ENCODE data around the gene TPPP. TPM values are rescaled to one million over a fixed set of nuclear protein-coding genes. Genes with fewer than 3 reads are reported as not detected.

The TPPP gene
- total RNA-seq, 1 experiment from 2014 or later = 3.9 TPM

- POLR2A ChIA-PET = no interaction called here
- RAD21 ChIA-PET (ENCODE audit: low non-redundant PET in 1 of 2, low total read pairs in 2 of 2, uncharacterized antibody in 2 of 2, unreplicated experiment in 2 of 2) = no interaction called here
- TF ChIP-seq, protein P1, sequence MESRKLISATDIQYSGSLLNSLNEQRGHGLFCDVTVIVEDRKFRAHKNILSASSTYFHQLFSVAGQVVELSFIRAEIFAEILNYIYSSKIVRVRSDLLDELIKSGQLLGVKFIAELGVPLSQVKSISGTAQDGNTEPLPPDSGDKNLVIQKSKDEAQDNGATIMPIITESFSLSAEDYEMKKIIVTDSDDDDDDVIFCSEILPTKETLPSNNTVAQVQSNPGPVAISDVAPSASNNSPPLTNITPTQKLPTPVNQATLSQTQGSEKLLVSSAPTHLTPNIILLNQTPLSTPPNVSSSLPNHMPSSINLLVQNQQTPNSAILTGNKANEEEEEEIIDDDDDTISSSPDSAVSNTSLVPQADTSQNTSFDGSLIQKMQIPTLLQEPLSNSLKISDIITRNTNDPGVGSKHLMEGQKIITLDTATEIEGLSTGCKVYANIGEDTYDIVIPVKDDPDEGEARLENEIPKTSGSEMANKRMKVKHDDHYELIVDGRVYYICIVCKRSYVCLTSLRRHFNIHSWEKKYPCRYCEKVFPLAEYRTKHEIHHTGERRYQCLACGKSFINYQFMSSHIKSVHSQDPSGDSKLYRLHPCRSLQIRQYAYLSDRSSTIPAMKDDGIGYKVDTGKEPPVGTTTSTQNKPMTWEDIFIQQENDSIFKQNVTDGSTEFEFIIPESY (IDR thresholded peaks at IDR 0.05; ENCODE audit: extremely low read depth, insufficient replicate concordance, low read length) = no peak
- peaks cover 11 to 33% of the 10 kb centered on the region in 2 experiments; a peak in 3 of 4 replicates for H3K36me3 ChIP-seq (ENCODE audit: control insufficient read depth in 1 of 2, insufficient read depth in 2 of 2, low read length in 2 of 2)
- H3K27ac ChIP-seq (ENCODE audit: low read depth, low read length) = peak overlapping the region; percentile 44
- no peak overlapping the region for H3K4me3 ChIP-seq (replicated peaks in 1 of 2; ENCODE audit: low read depth in 1 of 2, low read length in 2 of 2)
- intact Hi-C loops (cut with micrococcal nuclease) = no loop called here
- ATAC-seq = peak; percentile 28; the same call in 1 of the 2 replicates
- CTCF ChIA-PET = interaction anchor here (2.5 kb wide), 1 partner anchor 12 kb away, joined by 8 read pairs; no protein-coding TSS in a partner anchor
- H4K20me1 ChIP-seq (ENCODE audit: insufficient read depth) = no peaks in the 10 kb centered on the region
- BruUV-seq (replicated peaks) = no TSS peak
- H3K4me2 ChIP-seq (ENCODE audit: low read length) = peak overlapping the region; percentile 28; the same call in 1 of the 2 replicates
- H3K9me2 ChIP-seq (ENCODE audit: insufficient read depth) = no peaks in the 10 kb centered on the region
- DNase-seq (ENCODE audit: low read depth, low spot score) = no peak
- no peaks in the 10 kb centered on the region for H3K79me2 ChIP-seq (ENCODE audit: insufficient read depth, low read length)
- H3K4me1 ChIP-seq (ENCODE audit: control insufficient read depth in 1 of 2, insufficient read depth in 2 of 2, low read length in 2 of 2) = peaks cover 3 to 13% of the 10 kb centered on the region in 2 experiments; a peak in 3 of 4 replicates
- H3K9ac ChIP-seq (ENCODE audit: low read length) = no peak overlapping the region
- no peaks in the 10 kb centered on the region for H3K9me3 ChIP-seq (ENCODE audit: control insufficient read depth in 1 of 2, insufficient read depth in 1 of 2, low read depth in 1 of 2, low read length in 2 of 2)
- no peaks in the 10 kb centered on the region for H3K27me3 ChIP-seq (ENCODE audit: insufficient read depth, low read length)
- no peak overlapping the region for H2AFZ ChIP-seq (ENCODE audit: low read depth, low read length, poor library complexity, severe bottlenecking)
These were observed 35.0 kb downstream of the TPPP start for GRCh38 chr5:658103-658502.

- peak; percentile 23 for DNase-seq (ENCODE audit: low read depth, low spot score)
- peak; percentile 86 for ATAC-seq
These were observed 35.6 kb downstream of the TPPP start for GRCh38 chr5:657570-657969.

More at GRCh38 chr5:657570-657969, 35.6 kb downstream of the TPPP start:
- Histone ChIP-seq H3K9me3 (ENCODE audit: control insufficient read depth in 1 of 2, insufficient read depth in 1 of 2, low read depth in 1 of 2, low read length in 2 of 2) (no peaks in the 10 kb centered on the region), H3K79me2 (ENCODE audit: insufficient read depth, low read length) (no peaks in the 10 kb centered on the region), H3K36me3 (ENCODE audit: control insufficient read depth in 1 of 2, insufficient read depth in 2 of 2, low read length in 2 of 2) (peaks cover 13 to 39% of the 10 kb centered on the region in 2 experiments; a peak in 3 of 4 replicates), H3K9ac (ENCODE audit: low read length) (no peak overlapping the region), H3K9me2 (ENCODE audit: insufficient read depth) (no peaks in the 10 kb centered on the region), H3K4me3 (replicated peaks in 1 of 2; ENCODE audit: low read depth in 1 of 2, low read length in 2 of 2) (no peak overlapping the region), H3K27ac (ENCODE audit: low read depth, low read length) (peak overlapping the region; percentile 44; the same call in 1 of the 2 replicates), H3K4me2 (ENCODE audit: low read length) (peak overlapping the region; percentile 28), H3K4me1 (ENCODE audit: control insufficient read depth in 1 of 2, insufficient read depth in 2 of 2, low read length in 2 of 2) (peaks cover 3 to 13% of the 10 kb centered on the region in 2 experiments; a peak in 3 of 4 replicates), H4K20me1 (ENCODE audit: insufficient read depth) (no peaks in the 10 kb centered on the region), H3K27me3 (ENCODE audit: insufficient read depth, low read length) (no peaks in the 10 kb centered on the region), H2AFZ (ENCODE audit: low read depth, low read length, poor library complexity, severe bottlenecking) (no peak overlapping the region)
- intact Hi-C loops (cut with micrococcal nuclease) = no loop called here
- ChIA-PET CTCF (interaction anchor here (2.5 kb wide), 1 partner anchor 12 kb away, joined by 8 read pairs; no protein-coding TSS in a partner anchor), RAD21 (ENCODE audit: low non-redundant PET in 1 of 2, low total read pairs in 2 of 2, uncharacterized antibody in 2 of 2, unreplicated experiment in 2 of 2) (no interaction called here), POLR2A (no interaction called here)
- TF ChIP-seq TCF7L2 (IDR thresholded peaks at IDR 0.05; ENCODE audit: borderline replicate concordance, extremely low read depth, insufficient read depth, insufficient read length) (no peak), EZH2phosphoT487 (IDR thresholded peaks at IDR 0.05; ENCODE audit: borderline replicate concordance) (no peak), ZNF274 (IDR thresholded peaks at IDR 0.05; ENCODE audit: low read depth, low read length) (no peak), FOSL1 (IDR thresholded peaks at IDR 0.05; ENCODE audit: low read depth) (peak; percentile 40; the same call in 1 of the 2 replicates), SRF (IDR thresholded peaks at IDR 0.05; ENCODE audit: low read depth) (no peak), JUND (IDR thresholded peaks at IDR 0.05) (peak; percentile 48)
- BruUV-seq (replicated peaks) = no TSS peak
